Adrenal gland (tissue), 5 donors: ENCODE measurements around the gene PCK1.

Experiments
- POLR2A ChIP-seq, 2 donors: fragments of 450-650 bp; IDR thresholded peaks; one replicate each; pipeline ENCODE4 v1.6.1; 2017; ENCODE audit warnings: antibody characterized with exemption in 2 of 2, mild to moderate bottlenecking in 2 of 2, moderate library complexity in 1 of 2
- TF ChIP-seq, protein P1 (sequence below), 6 experiments: fragments of 450-650 bp in 4 of 6; fragments of 200-600 bp in 2 of 6; sonication (generic) in 1 of 6; IDR thresholded peaks; 1 replicate in 5 of 6; 2 replicates in 1 of 6; pipeline versions ENCODE4 v1.5.1 to v1.8.0; 2016 to 2021; ENCODE audit warnings: antibody characterized with exemption in 6 of 6, mild to moderate bottlenecking in 2 of 6, moderate library complexity in 1 of 6
- donor health status: DM: no; HTN: no; CAD: no.

DNA sequence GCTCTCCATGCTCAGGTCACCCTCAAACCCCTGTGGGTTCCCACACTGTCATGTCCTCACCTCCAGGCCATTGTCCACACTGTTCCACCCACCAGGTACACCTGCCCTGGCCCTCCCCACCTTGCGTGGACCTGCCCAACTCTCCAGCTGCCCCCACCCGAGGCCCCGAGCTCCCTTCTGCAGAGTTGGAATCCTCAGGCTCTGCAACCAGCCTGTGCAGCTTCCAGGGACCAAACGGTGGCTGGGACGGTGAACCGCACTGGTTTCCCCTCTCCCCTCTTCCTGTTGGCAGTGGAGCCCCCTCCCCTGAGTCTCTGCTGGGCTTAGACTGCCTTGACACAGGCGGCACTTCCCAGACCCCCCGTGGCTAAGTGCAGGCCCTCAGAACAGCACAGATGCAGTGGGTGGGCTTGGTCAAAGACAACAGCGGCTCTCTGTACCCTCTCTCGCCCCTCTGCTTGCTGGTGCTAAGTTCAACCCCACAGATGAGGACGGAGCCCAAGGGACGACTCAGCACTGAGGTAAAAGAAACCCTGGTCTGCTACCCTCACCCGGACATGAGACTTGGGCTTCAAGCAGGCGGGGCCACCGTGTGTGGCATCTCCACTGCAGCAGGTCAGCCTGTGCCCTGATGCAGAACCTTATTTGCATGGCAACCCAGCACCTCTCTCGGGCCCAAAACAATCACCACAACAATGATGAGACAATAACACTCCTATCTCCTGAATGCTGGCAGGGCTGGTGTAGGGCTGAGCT, 48.4 kb downstream of the PCK1 start:
- TF ChIP-seq POLR2A (IDR thresholded peaks at IDR 0.05): no peak
- TF ChIP-seq, protein P1, sequence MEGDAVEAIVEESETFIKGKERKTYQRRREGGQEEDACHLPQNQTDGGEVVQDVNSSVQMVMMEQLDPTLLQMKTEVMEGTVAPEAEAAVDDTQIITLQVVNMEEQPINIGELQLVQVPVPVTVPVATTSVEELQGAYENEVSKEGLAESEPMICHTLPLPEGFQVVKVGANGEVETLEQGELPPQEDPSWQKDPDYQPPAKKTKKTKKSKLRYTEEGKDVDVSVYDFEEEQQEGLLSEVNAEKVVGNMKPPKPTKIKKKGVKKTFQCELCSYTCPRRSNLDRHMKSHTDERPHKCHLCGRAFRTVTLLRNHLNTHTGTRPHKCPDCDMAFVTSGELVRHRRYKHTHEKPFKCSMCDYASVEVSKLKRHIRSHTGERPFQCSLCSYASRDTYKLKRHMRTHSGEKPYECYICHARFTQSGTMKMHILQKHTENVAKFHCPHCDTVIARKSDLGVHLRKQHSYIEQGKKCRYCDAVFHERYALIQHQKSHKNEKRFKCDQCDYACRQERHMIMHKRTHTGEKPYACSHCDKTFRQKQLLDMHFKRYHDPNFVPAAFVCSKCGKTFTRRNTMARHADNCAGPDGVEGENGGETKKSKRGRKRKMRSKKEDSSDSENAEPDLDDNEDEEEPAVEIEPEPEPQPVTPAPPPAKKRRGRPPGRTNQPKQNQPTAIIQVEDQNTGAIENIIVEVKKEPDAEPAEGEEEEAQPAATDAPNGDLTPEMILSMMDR (IDR thresholded peaks at IDR 0.05): no peak
